ENCODE data around the gene HLA-A.
"Not testable (repeated sequence)": the region's sequence is repeated elsewhere in the genome, so short reads cannot be mapped to it uniquely, and the experiment has no call there.

Gene HLA-A

GRCh38 chr6:29959467-29959866 lies 17.1 kb downstream of the HLA-A start:
- no peak for TF ChIP-seq CTCF (IDR thresholded peaks at IDR 0.05; ENCODE audit: low read depth, low read length)
- DNase-seq (ENCODE audit: extremely low read depth, low read depth) = no peak

GRCh38 chr6:29961966-29962365 lies 19.6 kb downstream of the HLA-A start:
- no peak for DNase-seq (ENCODE audit: extremely low read depth, low read depth)
- TF ChIP-seq CTCF (IDR thresholded peaks at IDR 0.05; ENCODE audit: low read depth, low read length) = no peak

- DNase-seq (ENCODE audit: extremely low read depth, low read depth) = not testable (repeated sequence)
These were observed 21.4 kb downstream of the HLA-A start for GRCh38 chr6:29963697-29964096.

- DNase-seq (ENCODE audit: extremely low read depth, low read depth) = no peak
- TF ChIP-seq CTCF (IDR thresholded peaks at IDR 0.05; ENCODE audit: low read depth, low read length) = no peak
These were observed 22.2 kb downstream of the HLA-A start for GRCh38 chr6:29964518-29964886.

- DNase-seq (ENCODE audit: extremely low read depth, low read depth) = peak; percentile 71
- no peak for TF ChIP-seq CTCF (IDR thresholded peaks at IDR 0.05; ENCODE audit: low read depth, low read length)
These were observed 22.7 kb downstream of the HLA-A start for GRCh38 chr6:29964887-29965562.

GRCh38 chr6:29965563-29965872 lies 23.2 kb downstream of the HLA-A start:
- TF ChIP-seq CTCF (IDR thresholded peaks at IDR 0.05; ENCODE audit: low read depth, low read length) = no peak
- no peak for DNase-seq (ENCODE audit: extremely low read depth, low read depth)

GRCh38 chr6:29965873-29966601 lies 23.7 kb downstream of the HLA-A start:
- no peak for DNase-seq (ENCODE audit: extremely low read depth, low read depth)
- TF ChIP-seq CTCF (IDR thresholded peaks at IDR 0.05; ENCODE audit: low read depth, low read length) = no peak

Data from AG09319 (cell line).